ENCODE data around the gene TGM6. TPM values are rescaled to one million over a fixed set of nuclear protein-coding genes. Genes with fewer than 3 reads are reported as not detected.

Gene TGM6
- total RNA-seq, 4 donors from 2014 or later: not detected

GRCh38 chr20:2396241-2396814, 15.6 kb downstream of the TGM6 start:
- ATAC-seq (ENCODE audit: low FRiP score) (no peak), DNase-seq (ENCODE audit: low spot score) (no peak)
- TF ChIP-seq CTCF (IDR thresholded peaks at IDR 0.05): no peak

GRCh38 chr20:2397091-2397490, 16.4 kb downstream of the TGM6 start:
- no peak for TF ChIP-seq CTCF (IDR thresholded peaks at IDR 0.05)
- DNase-seq (ENCODE audit: low spot score) (no peak), ATAC-seq (ENCODE audit: low FRiP score) (no peak)

- DNase-seq (ENCODE audit: low spot score) (no peak), ATAC-seq (ENCODE audit: low FRiP score) (no peak)
- TF ChIP-seq CTCF (IDR thresholded peaks at IDR 0.05): no peak
Observed at GRCh38 chr20:2397595-2398145, 17.0 kb downstream of the TGM6 start.

GRCh38 chr20:2398449-2398848, 17.7 kb downstream of the TGM6 start:
- ATAC-seq (ENCODE audit: low FRiP score): no peak

GRCh38 chr20:2399390-2399789, 18.7 kb downstream of the TGM6 start:
- no peak for ATAC-seq (ENCODE audit: low FRiP score)
- TF ChIP-seq CTCF (IDR thresholded peaks at IDR 0.05): no peak
- no peak for DNase-seq (ENCODE audit: low spot score)

More at GRCh38 chr20:2398449-2398848, 17.7 kb downstream of the TGM6 start:
- DNase-seq (ENCODE audit: low spot score): no peak
- TF ChIP-seq CTCF (IDR thresholded peaks at IDR 0.05): no peak

GRCh38 chr20:2400290-2400689, 19.6 kb downstream of the TGM6 start:
- DNase-seq (ENCODE audit: low spot score) (no peak), ATAC-seq (ENCODE audit: low FRiP score) (no peak)
- no peak for TF ChIP-seq CTCF (IDR thresholded peaks at IDR 0.05)

GRCh38 chr20:2401527-2401926, 20.8 kb downstream of the TGM6 start:
- no peak for DNase-seq (ENCODE audit: low spot score)
- no peak for ATAC-seq (ENCODE audit: low FRiP score)
- TF ChIP-seq CTCF (IDR thresholded peaks at IDR 0.05): no peak

All from omental fat pad (tissue), 4 donors.